ENCODE measurements around the gene GAK. TPM values are rescaled to one million over a fixed set of nuclear protein-coding genes. Genes with fewer than 3 reads are reported as not detected.
A peak's percentile ranks its signal among the peaks of the same experiment; 100 is the strongest.

The GAK gene
- total RNA-seq, 1 donor from 2014 or later, result 146 TPM

- H3K27me3 Mint-ChIP-seq (ENCODE audit: insufficient read depth), result peaks cover 27% of the 10 kb centered on the region
- H3K4me3 Mint-ChIP-seq, result no peak overlapping the region
- H3K9me3 Mint-ChIP-seq, result no peaks in the 10 kb centered on the region
- no peak for DNase-seq (ENCODE audit: low spot score)
- intact Hi-C loops (cut with micrococcal nuclease), result loop anchor here (5.0 kb wide), 2 partner anchors 45 to 50 kb away; no protein-coding TSS in a partner anchor
- no peaks in the 10 kb centered on the region for H3K4me1 Mint-ChIP-seq (ENCODE audit: low read depth)
- H3K36me3 Mint-ChIP-seq (ENCODE audit: low read depth), result no peaks in the 10 kb centered on the region
- peak overlapping the region; percentile 61 for H3K27ac Mint-ChIP-seq
Measured at GRCh38 chr4:827209-828081, 104.7 kb downstream of the GAK start.

DNA sequence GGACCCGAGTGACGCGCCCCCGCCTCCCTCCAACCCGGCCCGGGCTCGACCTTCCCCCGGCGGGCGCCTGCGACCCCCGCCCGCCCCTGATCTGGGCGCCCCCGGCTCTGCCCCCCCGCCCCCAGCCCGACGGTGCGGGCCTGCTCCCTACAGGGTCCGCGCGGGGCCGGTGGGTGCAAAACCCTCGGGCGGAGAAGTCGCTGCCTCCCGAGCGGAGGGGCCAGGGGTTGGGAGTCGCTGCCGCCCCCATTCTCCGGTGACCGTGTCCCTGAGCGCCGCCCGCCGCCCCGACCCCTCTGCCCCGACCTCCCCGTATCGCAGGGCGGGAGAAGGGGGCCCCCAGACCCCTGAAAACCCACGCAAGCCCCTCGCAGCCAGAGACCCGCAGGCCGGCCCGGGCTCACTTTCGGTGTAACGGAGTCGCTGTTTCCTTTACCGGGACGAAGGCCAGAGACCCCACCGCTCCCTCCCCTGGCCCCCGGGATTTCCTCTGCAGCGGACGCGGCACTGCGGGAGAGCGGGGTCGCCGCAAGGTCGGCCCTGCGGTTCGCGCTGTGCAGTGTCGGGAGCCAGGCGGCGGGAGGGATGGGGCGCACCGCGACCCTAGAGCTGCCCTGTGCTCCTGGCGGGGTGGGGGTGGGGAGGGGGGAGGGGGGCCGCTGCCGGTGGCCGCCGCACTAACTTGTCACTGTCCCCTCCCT lies 105.5 kb downstream of the GAK start:
- Mint-ChIP-seq H3K9me3 (no peaks in the 10 kb centered on the region), H3K36me3 (ENCODE audit: low read depth) (no peaks in the 10 kb centered on the region), H3K27ac (no peak overlapping the region), H3K4me1 (ENCODE audit: low read depth) (no peaks in the 10 kb centered on the region), H3K4me3 (no peak overlapping the region), H3K27me3 (ENCODE audit: insufficient read depth) (peaks cover 33% of the 10 kb centered on the region)
- no peak for DNase-seq (ENCODE audit: low spot score)
- intact Hi-C loops (cut with micrococcal nuclease), result loop anchor here (5.0 kb wide), 2 partner anchors 44 to 51 kb away; no protein-coding TSS in a partner anchor

DNA sequence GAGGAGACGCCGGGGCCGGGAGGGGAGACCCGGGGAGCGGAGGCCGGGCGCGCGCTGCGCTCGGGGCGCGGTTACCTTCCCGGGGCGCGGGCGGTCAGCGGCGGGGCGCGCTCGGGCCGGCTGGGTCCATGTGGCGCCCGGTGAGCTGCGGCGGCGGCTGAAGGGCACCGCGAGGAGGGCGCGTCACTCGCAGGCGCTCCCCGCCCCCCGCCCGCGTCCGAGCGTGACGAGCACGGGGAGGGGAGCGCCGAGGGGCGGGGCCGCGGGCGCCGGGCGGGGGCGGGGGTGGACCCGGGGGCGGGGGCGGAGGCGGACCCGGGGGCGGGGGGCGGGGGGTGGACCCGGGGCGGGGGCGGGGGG lies 106.2 kb downstream of the GAK start, which contains the start of gene CPLX1:
Gene CPLX1 (minus strand): TSS at position 159 of the 360 bp plus-strand sequence. CDS start 1,607 bp downstream, outside the sequence.
- intact Hi-C loops (cut with micrococcal nuclease), result loop anchor here (5.0 kb wide), 2 partner anchors 44 to 51 kb away; no protein-coding TSS in a partner anchor
- Mint-ChIP-seq H3K4me3 (no peak within 1 kb of the TSS), H3K9me3 (no peaks in the 10 kb centered on the region), H3K27me3 (ENCODE audit: insufficient read depth) (peaks cover 33% of the 10 kb centered on the region), H3K27ac (no peak within 1 kb of the TSS), H3K4me1 (ENCODE audit: low read depth) (no peaks in the 10 kb centered on the region), H3K36me3 (ENCODE audit: low read depth) (no peaks in the 10 kb centered on the region)
- DNase-seq (ENCODE audit: low spot score), result no peak

- H3K36me3 Mint-ChIP-seq (ENCODE audit: low read depth), result no peaks in the 10 kb centered on the region
- intact Hi-C loops (cut with micrococcal nuclease), result loop anchor here (5.0 kb wide), 2 partner anchors 43 to 52 kb away; no protein-coding TSS in a partner anchor
- H3K9me3 Mint-ChIP-seq, result no peaks in the 10 kb centered on the region
- no peaks in the 10 kb centered on the region for H3K4me1 Mint-ChIP-seq (ENCODE audit: low read depth)
- no peak overlapping the region for H3K4me3 Mint-ChIP-seq
- no peak for DNase-seq (ENCODE audit: low spot score)
- H3K27ac Mint-ChIP-seq, result no peak overlapping the region
- peaks cover 33% of the 10 kb centered on the region for H3K27me3 Mint-ChIP-seq (ENCODE audit: insufficient read depth)
Measured at GRCh38 chr4:825063-825970, 106.8 kb downstream of the GAK start.

DNA sequence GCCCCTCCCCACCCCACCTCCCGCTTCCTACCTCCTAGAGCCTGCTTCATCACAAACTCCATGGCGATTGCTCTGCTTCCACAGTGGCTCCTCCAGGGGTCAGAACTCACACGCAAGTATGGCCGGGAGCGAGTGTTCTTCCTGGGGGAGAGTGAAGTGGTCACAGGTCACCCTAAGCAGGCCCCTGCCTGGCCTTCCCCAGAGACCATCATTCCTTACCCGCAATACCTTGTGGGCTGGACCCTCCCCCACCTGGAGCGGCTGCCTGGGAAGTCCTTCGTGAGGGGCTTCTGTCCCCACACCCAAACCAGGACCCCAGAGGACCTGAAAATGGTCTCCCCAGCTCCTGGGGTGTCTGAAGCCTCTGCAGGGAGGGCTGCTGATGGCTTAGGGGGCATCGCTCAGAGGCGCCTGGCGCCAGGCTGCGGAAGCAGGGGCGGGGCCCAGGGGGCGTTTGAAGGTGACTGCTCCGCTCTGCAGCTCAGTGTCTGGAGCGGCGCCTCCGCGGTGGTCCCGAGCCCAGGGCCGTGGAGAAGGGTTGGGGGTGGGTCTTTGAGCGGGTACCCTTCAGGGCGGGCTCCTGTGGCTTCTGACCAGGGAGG lies 107.6 kb downstream of the GAK start:
- intact Hi-C loops (cut with micrococcal nuclease), result loop anchor here (5.0 kb wide), 2 partner anchors 42 to 53 kb away; no protein-coding TSS in a partner anchor
- H3K4me3 Mint-ChIP-seq, result no peak overlapping the region

GRCh38 chr4:823761-824460 lies 108.2 kb downstream of the GAK start:
- no peak overlapping the region for H3K27ac Mint-ChIP-seq
- peaks cover 35% of the 10 kb centered on the region for H3K27me3 Mint-ChIP-seq (ENCODE audit: insufficient read depth)
- no peak for DNase-seq (ENCODE audit: low spot score)
- H3K4me3 Mint-ChIP-seq, result no peak overlapping the region
- H3K4me1 Mint-ChIP-seq (ENCODE audit: low read depth), result no peaks in the 10 kb centered on the region
- intact Hi-C loops (cut with micrococcal nuclease), result no loop called here
- no peaks in the 10 kb centered on the region for H3K36me3 Mint-ChIP-seq (ENCODE audit: low read depth)
- no peaks in the 10 kb centered on the region for H3K9me3 Mint-ChIP-seq

More for the DNA sequence above, 107.6 kb downstream of the GAK start:
- Mint-ChIP-seq H3K4me1 (ENCODE audit: low read depth) (no peaks in the 10 kb centered on the region), H3K27me3 (ENCODE audit: insufficient read depth) (peaks cover 35% of the 10 kb centered on the region), H3K27ac (no peak overlapping the region), H3K9me3 (no peaks in the 10 kb centered on the region), H3K36me3 (ENCODE audit: low read depth) (no peaks in the 10 kb centered on the region)
- no peak for DNase-seq (ENCODE audit: low spot score)

DNA sequence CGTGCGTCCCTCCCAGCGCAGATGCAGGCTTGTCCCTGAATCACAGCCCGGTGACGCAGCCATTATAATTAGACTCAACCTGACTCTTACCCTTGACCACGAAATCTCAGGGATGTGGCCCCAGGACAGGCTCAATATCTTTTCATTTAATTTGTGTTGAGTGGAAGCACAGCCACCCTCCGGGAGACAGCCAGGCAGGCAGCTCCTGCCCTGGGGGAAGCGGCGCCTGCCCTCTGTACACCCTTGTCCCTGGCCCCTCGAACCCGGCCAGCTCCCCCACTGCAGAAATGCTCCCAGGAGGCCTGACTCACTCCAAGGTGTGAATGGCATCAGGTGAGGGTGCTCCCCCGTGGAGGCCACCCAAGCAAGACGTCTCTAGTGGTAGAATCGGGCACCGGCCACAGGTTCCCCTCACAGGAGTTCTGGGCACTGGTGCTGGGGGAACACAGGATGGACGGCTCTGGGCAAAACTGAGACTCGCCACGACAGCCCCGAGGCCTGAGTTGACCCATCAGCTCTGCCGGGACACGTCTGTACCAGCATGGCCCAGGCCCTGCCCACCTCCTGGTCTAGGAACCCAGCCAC lies 108.8 kb downstream of the GAK start:
- intact Hi-C loops (cut with micrococcal nuclease), result no loop called here
- DNase-seq (ENCODE audit: low spot score), result no peak
- H3K4me3 Mint-ChIP-seq, result no peak overlapping the region
- no peaks in the 10 kb centered on the region for H3K9me3 Mint-ChIP-seq
- no peaks in the 10 kb centered on the region for H3K4me1 Mint-ChIP-seq (ENCODE audit: low read depth)
- no peak overlapping the region for H3K27ac Mint-ChIP-seq
- peaks cover 34% of the 10 kb centered on the region for H3K27me3 Mint-ChIP-seq (ENCODE audit: insufficient read depth)
- no peaks in the 10 kb centered on the region for H3K36me3 Mint-ChIP-seq (ENCODE audit: low read depth)

DNA sequence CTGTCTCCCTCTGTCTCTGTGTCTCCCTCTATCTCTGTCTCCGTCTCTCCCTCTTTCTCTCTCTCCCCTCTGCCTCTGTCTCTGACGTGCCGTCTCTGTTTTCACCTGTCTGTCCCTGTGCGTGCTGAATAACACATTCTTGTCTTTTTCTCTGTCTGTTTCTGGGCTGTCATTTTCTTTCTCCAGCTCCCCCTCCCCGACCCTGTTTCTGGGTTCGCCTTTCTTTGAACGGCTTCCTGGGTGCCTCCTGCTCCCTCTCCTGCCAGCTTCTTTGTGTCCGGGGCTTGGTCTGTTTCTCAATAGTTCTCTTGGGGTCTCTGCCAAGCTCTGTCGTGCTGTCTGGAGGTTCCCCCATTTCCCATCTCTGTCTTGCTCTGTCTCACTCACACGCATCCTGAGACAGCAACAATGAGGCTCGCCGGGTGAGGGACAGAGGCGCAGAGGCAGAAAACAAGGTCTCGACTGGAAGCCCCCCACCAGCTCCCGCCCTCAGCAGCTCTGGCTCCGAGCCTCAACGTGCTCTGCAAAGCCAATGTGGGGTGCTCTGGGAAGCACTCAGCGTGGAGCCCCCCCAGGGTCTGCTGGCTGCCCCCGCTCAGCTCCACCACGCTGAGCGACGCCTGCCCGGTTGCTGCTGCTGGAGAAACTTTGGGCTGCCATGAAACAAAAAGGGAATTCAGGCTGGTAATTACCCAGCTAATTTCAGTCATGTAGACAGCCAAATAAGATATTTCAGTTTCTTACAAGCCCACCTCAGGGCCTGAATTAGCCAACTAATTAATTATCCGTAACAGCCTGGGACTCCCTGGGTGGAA lies 109.5 kb downstream of the GAK start:
- H3K4me1 Mint-ChIP-seq (ENCODE audit: low read depth), result no peaks in the 10 kb centered on the region
- H3K9me3 Mint-ChIP-seq, result no peaks in the 10 kb centered on the region
- DNase-seq (ENCODE audit: low spot score), result no peak
- intact Hi-C loops (cut with micrococcal nuclease), result no loop called here
- H3K4me3 Mint-ChIP-seq, result no peak overlapping the region
- no peak overlapping the region for H3K27ac Mint-ChIP-seq
- H3K36me3 Mint-ChIP-seq (ENCODE audit: low read depth), result no peaks in the 10 kb centered on the region
- H3K27me3 Mint-ChIP-seq (ENCODE audit: insufficient read depth), result peaks cover 28% of the 10 kb centered on the region

DNA sequence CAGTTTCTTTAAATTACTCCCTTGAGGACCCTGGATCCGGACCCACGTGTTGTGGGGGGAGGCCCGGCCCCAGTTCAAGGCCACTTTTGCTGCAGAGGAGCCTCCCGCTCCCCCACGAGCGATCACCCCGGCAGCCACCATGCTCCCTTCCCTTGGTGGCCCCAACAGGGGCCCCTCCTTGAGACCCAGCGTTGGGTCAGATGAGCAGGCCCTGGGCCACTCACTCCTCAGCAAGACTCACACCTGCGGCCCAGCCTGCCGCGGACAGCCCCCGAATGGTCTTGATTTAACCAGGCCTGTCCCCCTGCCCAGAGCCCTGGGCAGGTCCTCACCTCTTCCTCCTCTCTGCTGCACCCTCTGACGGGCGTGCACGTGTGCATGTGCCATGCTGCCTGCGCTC lies 110.5 kb downstream of the GAK start:
- no peak for DNase-seq (ENCODE audit: low spot score)
- intact Hi-C loops (cut with micrococcal nuclease), result no loop called here
- no peaks in the 10 kb centered on the region for H3K36me3 Mint-ChIP-seq (ENCODE audit: low read depth)
- no peaks in the 10 kb centered on the region for H3K4me1 Mint-ChIP-seq (ENCODE audit: low read depth)
- peaks cover 27% of the 10 kb centered on the region for H3K27me3 Mint-ChIP-seq (ENCODE audit: insufficient read depth)
- H3K9me3 Mint-ChIP-seq, result no peaks in the 10 kb centered on the region
- H3K4me3 Mint-ChIP-seq, result no peak overlapping the region
- no peak overlapping the region for H3K27ac Mint-ChIP-seq

GRCh38 chr4:821181-821591 lies 110.9 kb downstream of the GAK start:
- no peak for DNase-seq (ENCODE audit: low spot score)
- intact Hi-C loops (cut with micrococcal nuclease), result no loop called here

More at GRCh38 chr4:821181-821591, 110.9 kb downstream of the GAK start:
- Mint-ChIP-seq H3K36me3 (ENCODE audit: low read depth) (no peaks in the 10 kb centered on the region), H3K4me1 (ENCODE audit: low read depth) (no peaks in the 10 kb centered on the region), H3K9me3 (no peaks in the 10 kb centered on the region), H3K27me3 (ENCODE audit: insufficient read depth) (peaks cover 27% of the 10 kb centered on the region), H3K27ac (no peak overlapping the region), H3K4me3 (no peak overlapping the region)
